ENCODE measurements around the gene TRAT1. TPM values are rescaled to one million over a fixed set of nuclear protein-coding genes. Genes with fewer than 3 reads are reported as not detected.
"Not testable (repeated sequence)": the region's sequence is repeated elsewhere in the genome, so short reads cannot be mapped to it uniquely, and the experiment has no call there.

TRAT1 gene
- total and polyA plus RNA-seq, 2 experiments from 2014 or later = not detected

GRCh38 chr3:108804437-108804836 is 18.1 kb upstream of the TRAT1 start:
- TF ChIP-seq, protein P1, sequence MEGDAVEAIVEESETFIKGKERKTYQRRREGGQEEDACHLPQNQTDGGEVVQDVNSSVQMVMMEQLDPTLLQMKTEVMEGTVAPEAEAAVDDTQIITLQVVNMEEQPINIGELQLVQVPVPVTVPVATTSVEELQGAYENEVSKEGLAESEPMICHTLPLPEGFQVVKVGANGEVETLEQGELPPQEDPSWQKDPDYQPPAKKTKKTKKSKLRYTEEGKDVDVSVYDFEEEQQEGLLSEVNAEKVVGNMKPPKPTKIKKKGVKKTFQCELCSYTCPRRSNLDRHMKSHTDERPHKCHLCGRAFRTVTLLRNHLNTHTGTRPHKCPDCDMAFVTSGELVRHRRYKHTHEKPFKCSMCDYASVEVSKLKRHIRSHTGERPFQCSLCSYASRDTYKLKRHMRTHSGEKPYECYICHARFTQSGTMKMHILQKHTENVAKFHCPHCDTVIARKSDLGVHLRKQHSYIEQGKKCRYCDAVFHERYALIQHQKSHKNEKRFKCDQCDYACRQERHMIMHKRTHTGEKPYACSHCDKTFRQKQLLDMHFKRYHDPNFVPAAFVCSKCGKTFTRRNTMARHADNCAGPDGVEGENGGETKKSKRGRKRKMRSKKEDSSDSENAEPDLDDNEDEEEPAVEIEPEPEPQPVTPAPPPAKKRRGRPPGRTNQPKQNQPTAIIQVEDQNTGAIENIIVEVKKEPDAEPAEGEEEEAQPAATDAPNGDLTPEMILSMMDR (IDR thresholded peaks at IDR 0.05; ENCODE audit: low read depth, low read length) = no peak
- no peak for DNase-seq (ENCODE audit: low read depth in 1 of 2, low spot score in 1 of 2)
- no peaks in the 10 kb centered on the region for H3K27me3 ChIP-seq
- no peak overlapping the region for H3K4me3 ChIP-seq
- no peak overlapping the region for H3K27ac ChIP-seq
- no peaks in the 10 kb centered on the region for H3K4me1 ChIP-seq (ENCODE audit: low read depth)
- no peaks in the 10 kb centered on the region for H3K36me3 ChIP-seq
- H3K9me3 ChIP-seq (ENCODE audit: low read depth) = no peaks in the 10 kb centered on the region

DNA sequence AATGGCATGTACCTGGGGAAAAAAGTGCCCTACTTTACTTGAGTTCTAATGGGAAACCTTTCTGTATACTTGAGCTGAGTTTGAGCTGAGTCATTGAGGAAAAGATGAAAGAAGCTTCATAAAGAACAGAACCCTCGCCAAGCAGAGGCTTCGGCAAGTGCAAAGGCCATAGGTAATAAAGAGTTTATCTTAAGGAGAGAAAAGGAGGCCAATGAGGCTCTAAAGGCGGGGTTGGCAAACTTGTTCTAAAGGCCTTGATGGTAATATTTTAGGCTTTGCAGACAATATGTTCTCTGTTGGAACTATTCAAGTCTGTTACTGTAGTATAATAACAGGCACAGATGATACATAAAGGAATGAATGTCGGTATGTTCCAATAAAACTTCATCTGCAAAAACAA is 17.6 kb upstream of the TRAT1 start:
- Histone ChIP-seq H3K36me3 (no peaks in the 10 kb centered on the region), H3K4me3 (no peak overlapping the region), H3K9me3 (ENCODE audit: low read depth) (no peaks in the 10 kb centered on the region), H3K27me3 (no peaks in the 10 kb centered on the region), H3K27ac (no peak overlapping the region), H3K4me1 (ENCODE audit: low read depth) (no peaks in the 10 kb centered on the region)
- DNase-seq (ENCODE audit: low read depth in 1 of 2, low spot score in 1 of 2) = no peak
- TF ChIP-seq, protein P1 (IDR thresholded peaks at IDR 0.05; ENCODE audit: low read depth, low read length) = no peak

DNA sequence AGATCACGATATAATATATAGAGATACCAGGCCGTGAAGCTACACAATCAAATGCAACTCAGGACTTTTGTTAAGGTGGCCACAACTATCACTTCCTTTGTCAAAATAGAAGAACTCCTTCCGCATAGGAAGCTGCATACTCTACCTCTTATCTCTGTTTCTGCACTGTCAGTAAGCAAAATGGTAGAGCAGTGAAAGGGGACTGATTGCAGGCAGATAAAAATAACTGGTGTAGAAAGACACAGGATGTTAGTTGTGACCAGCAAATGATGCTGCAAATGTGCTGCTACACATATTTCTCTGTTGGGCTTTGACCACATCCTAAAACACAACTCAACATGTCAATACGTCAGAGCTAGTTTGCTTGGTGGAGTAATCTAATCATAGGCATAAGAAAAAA is 16.3 kb upstream of the TRAT1 start:
- H3K27ac ChIP-seq = no peak overlapping the region
- no peaks in the 10 kb centered on the region for H3K4me1 ChIP-seq (ENCODE audit: low read depth)
- DNase-seq (ENCODE audit: low read depth in 1 of 2, low spot score in 1 of 2) = no peak
- H3K27me3 ChIP-seq = no peaks in the 10 kb centered on the region
- no peak overlapping the region for H3K4me3 ChIP-seq
- H3K36me3 ChIP-seq = no peaks in the 10 kb centered on the region
- H3K9me3 ChIP-seq (ENCODE audit: low read depth) = no peaks in the 10 kb centered on the region
- TF ChIP-seq, protein P1 (IDR thresholded peaks at IDR 0.05; ENCODE audit: low read depth, low read length) = no peak

DNA sequence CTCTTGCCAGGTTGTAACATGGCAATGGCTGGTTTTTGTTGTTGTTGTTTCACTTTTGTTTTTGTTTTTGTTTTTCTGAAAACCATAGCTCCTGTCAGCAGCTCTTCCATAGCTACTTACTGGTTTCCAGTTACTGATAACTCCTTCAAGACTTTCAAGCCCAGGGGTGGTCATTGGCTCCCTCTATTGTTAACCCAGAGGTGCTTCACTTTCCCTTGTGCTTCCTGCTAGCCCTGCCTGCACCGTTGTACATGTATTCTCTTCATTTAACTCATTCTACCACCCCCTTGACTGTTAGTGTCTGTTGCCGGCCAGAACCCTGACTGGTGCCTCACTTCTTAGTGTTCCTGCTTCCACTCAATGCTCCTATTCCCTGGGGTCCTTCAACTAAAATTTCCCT is 4.2 kb upstream of the TRAT1 start:
- Histone ChIP-seq H3K4me1 (ENCODE audit: low read depth) (no peaks in the 10 kb centered on the region), H3K27ac (no peak overlapping the region), H3K27me3 (no peaks in the 10 kb centered on the region), H3K9me3 (ENCODE audit: low read depth) (no peaks in the 10 kb centered on the region), H3K4me3 (no peak overlapping the region), H3K36me3 (no peaks in the 10 kb centered on the region)
- peak; percentile 6 to 54 for DNase-seq (ENCODE audit: low read depth in 1 of 2, low spot score in 1 of 2)
- TF ChIP-seq, protein P1 (IDR thresholded peaks at IDR 0.05; ENCODE audit: low read depth, low read length) = no peak

- Histone ChIP-seq H3K4me3 (no peak overlapping the region), H3K9me3 (ENCODE audit: low read depth) (no peaks in the 10 kb centered on the region), H3K27ac (no peak overlapping the region), H3K4me1 (ENCODE audit: low read depth) (no peaks in the 10 kb centered on the region), H3K27me3 (no peaks in the 10 kb centered on the region), H3K36me3 (no peaks in the 10 kb centered on the region)
- TF ChIP-seq, protein P1 (IDR thresholded peaks at IDR 0.05; ENCODE audit: low read depth, low read length) = no peak
- DNase-seq (ENCODE audit: low read depth in 1 of 2, low spot score in 1 of 2) = no peak
These were observed 2.0 kb upstream of the TRAT1 start for GRCh38 chr3:108820586-108820985.

DNA sequence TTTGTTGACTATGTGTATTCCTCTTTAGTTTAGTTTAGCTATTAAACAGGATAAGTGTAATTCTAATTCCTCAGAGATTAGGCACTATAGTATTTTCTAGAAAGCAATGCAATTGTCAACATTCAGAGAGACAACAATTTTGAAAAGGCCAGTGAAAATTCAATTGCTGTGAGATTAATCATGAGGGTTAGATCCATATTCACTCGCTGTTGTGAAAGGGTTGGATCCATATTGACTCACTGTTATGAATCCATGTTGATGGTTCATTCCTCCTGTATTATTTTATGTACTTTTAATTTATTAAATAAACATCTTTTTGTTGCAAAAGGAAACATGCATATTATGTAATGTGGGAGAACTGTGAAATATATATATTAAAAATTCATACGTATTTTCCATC is 641 bp downstream of the TRAT1 start:
- no peaks in the 10 kb centered on the region for H3K27me3 ChIP-seq
- no peak for DNase-seq (ENCODE audit: low read depth in 1 of 2, low spot score in 1 of 2)
- no peak overlapping the region for H3K27ac ChIP-seq
- H3K4me1 ChIP-seq (ENCODE audit: low read depth) = no peaks in the 10 kb centered on the region
- TF ChIP-seq, protein P1 (IDR thresholded peaks at IDR 0.05; ENCODE audit: low read depth, low read length) = no peak
- no peak overlapping the region for H3K4me3 ChIP-seq
- no peaks in the 10 kb centered on the region for H3K36me3 ChIP-seq
- H3K9me3 ChIP-seq (ENCODE audit: low read depth) = no peaks in the 10 kb centered on the region

DNA sequence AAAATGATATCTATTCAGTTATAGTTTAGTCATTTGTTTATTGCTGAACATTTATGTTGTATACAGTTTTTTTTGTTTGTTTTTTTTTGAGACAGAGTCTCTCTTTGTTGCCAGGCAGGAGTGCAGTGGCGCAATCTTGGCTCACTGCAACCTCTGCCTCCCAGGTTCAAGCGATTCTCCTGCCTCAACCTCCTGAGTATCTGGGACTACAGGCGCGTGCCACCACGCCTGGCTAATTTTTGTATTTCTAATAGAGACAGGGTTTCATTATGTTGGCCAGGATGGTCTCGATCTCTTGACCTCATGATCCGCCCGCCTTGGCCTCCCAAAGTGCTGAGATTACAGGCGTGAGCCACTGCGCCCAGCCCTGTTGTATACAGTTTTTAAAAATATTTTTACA is 1.2 kb downstream of the TRAT1 start:
- not testable (repeated sequence) for H3K9me3 ChIP-seq (ENCODE audit: low read depth); DNase-seq (ENCODE audit: low read depth in 1 of 2, low spot score in 1 of 2); H3K4me1 ChIP-seq (ENCODE audit: low read depth); H3K36me3 ChIP-seq; H3K27ac ChIP-seq; H3K4me3 ChIP-seq; H3K27me3 ChIP-seq

All from cardiac muscle cell (in vitro differentiated cells and primary cell).